ENCODE measurements around the gene SNTB2. TPM values are rescaled to one million over a fixed set of nuclear protein-coding genes. Genes with fewer than 3 reads are reported as not detected.
A peak's percentile ranks its signal among the peaks of the same experiment; 100 is the strongest.
"Not testable (repeated sequence)": the region's sequence is repeated elsewhere in the genome, so short reads cannot be mapped to it uniquely, and the experiment has no call there.

Gene SNTB2
- total and polyA plus RNA-seq, 9 of the 15 experiments (the other 6 are each of a cell fraction or from before 2014, with no cell fraction given): 1.2 to 13.7 (median 5.7) TPM

DNA sequence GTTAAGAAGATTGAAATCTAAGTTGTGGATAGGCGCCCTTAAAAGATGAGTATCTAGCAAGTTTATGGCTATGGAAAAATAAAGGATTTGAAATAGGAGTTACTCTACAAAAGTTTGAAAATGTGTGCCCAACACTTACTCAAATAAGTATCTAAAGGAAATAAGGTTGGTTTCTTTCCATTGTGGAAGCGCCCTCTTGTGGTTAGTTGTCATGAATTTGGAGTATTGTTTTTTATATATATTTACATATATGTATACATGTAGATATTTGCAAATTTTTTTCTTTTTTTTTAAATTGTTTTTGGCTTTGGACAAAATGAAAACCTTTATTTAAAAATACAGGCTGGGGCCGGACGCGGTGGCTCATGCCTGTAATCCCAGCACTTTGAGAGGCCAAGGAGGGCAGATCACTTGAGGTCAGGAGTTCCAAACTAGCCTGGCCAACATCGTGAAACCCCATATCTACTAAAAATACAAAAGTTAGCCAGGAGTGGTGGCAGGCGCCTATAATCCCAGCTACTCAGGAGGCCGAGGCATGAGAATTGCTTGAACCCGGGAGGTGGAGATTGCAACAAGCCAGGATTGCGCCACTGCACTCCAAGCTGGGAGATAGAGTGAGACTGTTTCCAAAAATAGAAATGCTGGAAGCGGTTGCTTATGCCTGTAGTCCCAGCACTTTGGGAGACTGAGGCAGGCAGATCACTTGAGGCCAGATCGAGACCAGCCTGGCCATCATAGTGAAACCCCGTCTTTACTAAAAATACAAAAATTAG is 100.2 kb downstream of the SNTB2 start (continued):
- TF ChIP-seq CHD2 (IDR thresholded peaks at IDR 0.05; ENCODE audit: low read depth, low read length): no peak
- 0 out of 2 replicates have a peak, but pooled peaks have one; percentile 26 for TF ChIP-seq MEF2D (tag; conservative IDR thresholded peaks at IDR 0.05; ENCODE audit: low read depth)
- TF ChIP-seq, protein P1, sequence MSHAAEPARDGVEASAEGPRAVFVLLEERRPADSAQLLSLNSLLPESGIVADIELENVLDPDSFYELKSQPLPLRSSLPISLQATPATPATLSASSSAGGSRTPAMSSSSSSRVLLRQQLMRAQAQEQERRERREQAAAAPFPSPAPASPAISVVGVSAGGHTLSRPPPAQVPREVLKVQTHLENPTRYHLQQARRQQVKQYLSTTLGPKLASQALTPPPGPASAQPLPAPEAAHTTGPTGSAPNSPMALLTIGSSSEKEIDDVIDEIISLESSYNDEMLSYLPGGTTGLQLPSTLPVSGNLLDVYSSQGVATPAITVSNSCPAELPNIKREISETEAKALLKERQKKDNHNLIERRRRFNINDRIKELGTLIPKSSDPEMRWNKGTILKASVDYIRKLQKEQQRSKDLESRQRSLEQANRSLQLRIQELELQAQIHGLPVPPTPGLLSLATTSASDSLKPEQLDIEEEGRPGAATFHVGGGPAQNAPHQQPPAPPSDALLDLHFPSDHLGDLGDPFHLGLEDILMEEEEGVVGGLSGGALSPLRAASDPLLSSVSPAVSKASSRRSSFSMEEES (CRISPR knock-in tag; IDR thresholded peaks at IDR 0.05): no peak
- TF ChIP-seq RBM17 (IDR thresholded peaks at IDR 0.05; ENCODE audit: borderline replicate concordance, low read depth, low read length): no peak
- no peak for TF ChIP-seq RBM14 (IDR thresholded peaks at IDR 0.05; ENCODE audit: borderline replicate concordance, insufficient read depth, low read depth, low read length)
- no peak for TF ChIP-seq MTA1 (IDR thresholded peaks at IDR 0.05; ENCODE audit: borderline replicate concordance)
- TF ChIP-seq, protein P2, sequence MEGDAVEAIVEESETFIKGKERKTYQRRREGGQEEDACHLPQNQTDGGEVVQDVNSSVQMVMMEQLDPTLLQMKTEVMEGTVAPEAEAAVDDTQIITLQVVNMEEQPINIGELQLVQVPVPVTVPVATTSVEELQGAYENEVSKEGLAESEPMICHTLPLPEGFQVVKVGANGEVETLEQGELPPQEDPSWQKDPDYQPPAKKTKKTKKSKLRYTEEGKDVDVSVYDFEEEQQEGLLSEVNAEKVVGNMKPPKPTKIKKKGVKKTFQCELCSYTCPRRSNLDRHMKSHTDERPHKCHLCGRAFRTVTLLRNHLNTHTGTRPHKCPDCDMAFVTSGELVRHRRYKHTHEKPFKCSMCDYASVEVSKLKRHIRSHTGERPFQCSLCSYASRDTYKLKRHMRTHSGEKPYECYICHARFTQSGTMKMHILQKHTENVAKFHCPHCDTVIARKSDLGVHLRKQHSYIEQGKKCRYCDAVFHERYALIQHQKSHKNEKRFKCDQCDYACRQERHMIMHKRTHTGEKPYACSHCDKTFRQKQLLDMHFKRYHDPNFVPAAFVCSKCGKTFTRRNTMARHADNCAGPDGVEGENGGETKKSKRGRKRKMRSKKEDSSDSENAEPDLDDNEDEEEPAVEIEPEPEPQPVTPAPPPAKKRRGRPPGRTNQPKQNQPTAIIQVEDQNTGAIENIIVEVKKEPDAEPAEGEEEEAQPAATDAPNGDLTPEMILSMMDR (IDR thresholded peaks at IDR 0.05 in 2 of 3, conservative IDR thresholded peaks at IDR 0.05 in 1 of 3; ENCODE audit: insufficient read depth in 2 of 3, low read depth in 1 of 3, low read length in 3 of 3): peak in 2 of 3 experiments; percentile 41 to 80; a peak in 4 of 6 replicates
- TF ChIP-seq, protein P3, sequence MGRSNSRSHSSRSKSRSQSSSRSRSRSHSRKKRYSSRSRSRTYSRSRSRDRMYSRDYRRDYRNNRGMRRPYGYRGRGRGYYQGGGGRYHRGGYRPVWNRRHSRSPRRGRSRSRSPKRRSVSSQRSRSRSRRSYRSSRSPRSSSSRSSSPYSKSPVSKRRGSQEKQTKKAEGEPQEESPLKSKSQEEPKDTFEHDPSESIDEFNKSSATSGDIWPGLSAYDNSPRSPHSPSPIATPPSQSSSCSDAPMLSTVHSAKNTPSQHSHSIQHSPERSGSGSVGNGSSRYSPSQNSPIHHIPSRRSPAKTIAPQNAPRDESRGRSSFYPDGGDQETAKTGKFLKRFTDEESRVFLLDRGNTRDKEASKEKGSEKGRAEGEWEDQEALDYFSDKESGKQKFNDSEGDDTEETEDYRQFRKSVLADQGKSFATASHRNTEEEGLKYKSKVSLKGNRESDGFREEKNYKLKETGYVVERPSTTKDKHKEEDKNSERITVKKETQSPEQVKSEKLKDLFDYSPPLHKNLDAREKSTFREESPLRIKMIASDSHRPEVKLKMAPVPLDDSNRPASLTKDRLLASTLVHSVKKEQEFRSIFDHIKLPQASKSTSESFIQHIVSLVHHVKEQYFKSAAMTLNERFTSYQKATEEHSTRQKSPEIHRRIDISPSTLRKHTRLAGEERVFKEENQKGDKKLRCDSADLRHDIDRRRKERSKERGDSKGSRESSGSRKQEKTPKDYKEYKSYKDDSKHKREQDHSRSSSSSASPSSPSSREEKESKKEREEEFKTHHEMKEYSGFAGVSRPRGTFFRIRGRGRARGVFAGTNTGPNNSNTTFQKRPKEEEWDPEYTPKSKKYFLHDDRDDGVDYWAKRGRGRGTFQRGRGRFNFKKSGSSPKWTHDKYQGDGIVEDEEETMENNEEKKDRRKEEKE (IDR thresholded peaks at IDR 0.05; ENCODE audit: borderline replicate concordance in 1 of 2, control insufficient read depth in 1 of 2, low read depth in 2 of 2, low read length in 1 of 2): no peak

DNA sequence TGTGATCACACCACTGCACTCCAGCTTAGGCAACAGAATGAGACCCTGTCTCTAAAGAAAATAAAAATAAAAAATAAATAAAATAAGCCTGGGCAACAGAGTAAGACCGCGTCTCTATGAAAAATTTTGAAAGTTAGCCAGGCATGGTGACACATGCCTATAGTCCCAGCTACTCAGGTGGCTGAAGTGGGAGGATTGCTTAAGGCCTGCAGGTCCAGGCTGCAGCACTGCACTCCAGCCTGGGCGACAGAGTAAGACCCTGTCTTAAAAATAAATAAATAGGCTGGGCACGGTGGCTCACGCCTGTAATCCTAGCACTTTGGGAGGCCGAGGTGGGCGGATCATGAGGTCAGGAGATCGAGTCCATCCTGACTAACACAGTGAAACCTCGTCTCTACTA is 104.7 kb downstream of the SNTB2 start:
- CTCF ChIA-PET (ENCODE audit: low intra/inter-chr PET ratio); H3K27ac ChIP-seq (ENCODE audit: extremely low read depth, low read depth, low read length); DNase-seq (ENCODE audit: extremely low read depth in 1 of 4, low spot score in 3 of 4); H3K9me3 ChIP-seq (replicated peaks; ENCODE audit: control insufficient read depth, insufficient read depth, low read depth, low read length); H3K27me3 ChIP-seq (ENCODE audit: control insufficient read depth in 2 of 2, insufficient read depth in 2 of 2, low read length in 2 of 2); H3K4me3 ChIP-seq; H3K4me1 ChIP-seq (replicated peaks in 1 of 2; ENCODE audit: control insufficient read depth in 2 of 2, insufficient read depth in 2 of 2, low read length in 2 of 2); FAIRE-seq; H3K9ac ChIP-seq (ENCODE audit: insufficient read depth in 1 of 2, low read depth in 2 of 2, low read length in 2 of 2); ATAC-seq; H2AFZ ChIP-seq (ENCODE audit: low read depth, low read length); H4K20me1 ChIP-seq (replicated peaks; ENCODE audit: control insufficient read depth, insufficient read depth, low read length); BruUV-seq (replicated peaks); H3K79me2 ChIP-seq (ENCODE audit: control insufficient read depth, insufficient read depth, low read length); H3K36me3 ChIP-seq (ENCODE audit: control insufficient read depth, insufficient read depth, low read length); H3K9me1 ChIP-seq (ENCODE audit: control insufficient read depth, insufficient read depth, low read length); intact Hi-C loops (cut with micrococcal nuclease); H3K4me2 ChIP-seq (ENCODE audit: insufficient read depth, low read length); in situ Hi-C loops (cut with MboI): not testable (repeated sequence)
- WGBS (ENCODE audit: insufficient coverage, low coverage, missing lambda C conversion rate): 78% methylated on average over 7 of the region's 9 CpGs
- POLR2A ChIA-PET: interaction anchor here (0.6 kb wide), 1 partner anchor 100 kb away, joined by 4 read pairs; no protein-coding TSS in a partner anchor

Measured in K562 (cell line).